Mucosa of descending colon (tissue), 3 donors: Measurements from ENCODE around the gene ELN. TPM values are rescaled to one million over a fixed set of nuclear protein-coding genes. Genes with fewer than 3 reads are reported as not detected.

ENCODE experiments used
- ATAC-seq: fragments of 200-7000 bp; cut with Tn5 transposase; one replicate; pipeline ENCODE4 v1.9.1; 2020; ENCODE audit warnings: mild to moderate bottlenecking, moderate library complexity
- DNase-seq, 3 donors: peaks; one replicate each; pipeline ENCODE4 v3.0.0-alpha.2; 2020
- H3K36me3 ChIP-seq: fragments of 200-600 bp; one replicate; pipeline ENCODE4 v1.8.0; 2021; ENCODE audit warnings: low read depth, mild to moderate bottlenecking
- H3K4me1 ChIP-seq: fragments of 200-600 bp; one replicate; pipeline ENCODE4 v1.8.0; 2021; ENCODE audit warnings: low read depth, mild to moderate bottlenecking
- H3K4me3 ChIP-seq: fragments of 200-600 bp; one replicate; pipeline ENCODE4 v1.8.0; 2021; ENCODE audit warnings: mild to moderate bottlenecking
- H3K9me3 ChIP-seq: fragments of 200-600 bp; one replicate; pipeline ENCODE4 v1.8.0; 2021; ENCODE audit warnings: mild to moderate bottlenecking
- intact Hi-C, 2 donors: fragments of 100-400 bp; cut with DNase I in 1 of 2; cut with micrococcal nuclease in 1 of 2; formaldehyde crosslinking; loops; one replicate each; pipeline versions ENCODE4 v1.11.0 to v1.11.1; 2022; cut with DNase I, micrococcal nuclease
- total RNA-seq, 3 donors: library from RNA; stranded (reverse); fragmentation: NEBNext Ultra II Directional in 2 of 3; extraction: Animal tissue kit (Norgen Biotek cat#: 25700) in 2 of 3; gene quantifications; one replicate each; pipeline versions ENCODE4 v1.2.1 to v1.2.4, GENCODE V29; 2021 to 2023
- TF ChIP-seq, protein P1 (sequence below): fragments of 200-600 bp; IDR thresholded peaks from one replicate; pipeline ENCODE4 v1.8.0; 2022; ENCODE audit warnings: antibody characterized with exemption, mild to moderate bottlenecking
- donor health status: DM: no; HTN: no; CAD: no; lungs with moderate emphysema.
- donor health status: DM: no; HTN: no; CAD: no.
- donor health status: DM: no; HTN: yes; CAD: no.

The ELN gene
- total RNA-seq, 3 donors from 2014 or later: 5.0 to 43.4 (median 20.5) TPM

- Histone ChIP-seq H3K36me3 (no peaks in the 10 kb centered on the region), H3K9me3 (no peaks in the 10 kb centered on the region), H3K4me3 (no peak overlapping the region), H3K4me1 (no peaks in the 10 kb centered on the region)
- peak; percentile 11 for ATAC-seq
- TF ChIP-seq, protein P1, sequence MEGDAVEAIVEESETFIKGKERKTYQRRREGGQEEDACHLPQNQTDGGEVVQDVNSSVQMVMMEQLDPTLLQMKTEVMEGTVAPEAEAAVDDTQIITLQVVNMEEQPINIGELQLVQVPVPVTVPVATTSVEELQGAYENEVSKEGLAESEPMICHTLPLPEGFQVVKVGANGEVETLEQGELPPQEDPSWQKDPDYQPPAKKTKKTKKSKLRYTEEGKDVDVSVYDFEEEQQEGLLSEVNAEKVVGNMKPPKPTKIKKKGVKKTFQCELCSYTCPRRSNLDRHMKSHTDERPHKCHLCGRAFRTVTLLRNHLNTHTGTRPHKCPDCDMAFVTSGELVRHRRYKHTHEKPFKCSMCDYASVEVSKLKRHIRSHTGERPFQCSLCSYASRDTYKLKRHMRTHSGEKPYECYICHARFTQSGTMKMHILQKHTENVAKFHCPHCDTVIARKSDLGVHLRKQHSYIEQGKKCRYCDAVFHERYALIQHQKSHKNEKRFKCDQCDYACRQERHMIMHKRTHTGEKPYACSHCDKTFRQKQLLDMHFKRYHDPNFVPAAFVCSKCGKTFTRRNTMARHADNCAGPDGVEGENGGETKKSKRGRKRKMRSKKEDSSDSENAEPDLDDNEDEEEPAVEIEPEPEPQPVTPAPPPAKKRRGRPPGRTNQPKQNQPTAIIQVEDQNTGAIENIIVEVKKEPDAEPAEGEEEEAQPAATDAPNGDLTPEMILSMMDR: no peak
- intact Hi-C loops: no loop called here
- DNase-seq: no peak
Observed at GRCh38 chr7:74013539-74014272, 14.3 kb upstream of the ELN start.

DNA sequence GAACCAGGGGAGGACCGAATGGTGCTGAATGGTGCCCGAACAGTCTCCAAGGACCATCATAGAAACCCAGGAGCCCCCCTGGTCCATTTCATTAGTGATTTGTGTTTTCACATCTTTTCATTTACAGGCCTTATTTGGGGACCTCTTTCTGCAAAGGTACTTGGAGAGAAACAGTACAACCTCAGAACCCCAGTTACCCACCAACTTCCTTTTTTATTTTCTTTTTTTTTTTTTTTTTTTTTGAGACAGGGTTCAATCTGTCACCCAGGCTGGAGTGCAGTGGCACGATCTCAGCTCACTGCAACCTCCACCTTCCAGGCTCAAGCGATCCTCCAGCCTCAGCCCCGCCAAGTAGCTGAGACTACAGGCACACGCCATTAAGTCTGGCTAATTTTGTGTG is 13.0 kb upstream of the ELN start:
- no peak for DNase-seq
- no peak for ATAC-seq
- no peak overlapping the region for H3K4me3 ChIP-seq
- intact Hi-C loops: no loop called here
- H3K4me1 ChIP-seq: no peaks in the 10 kb centered on the region
- no peaks in the 10 kb centered on the region for H3K9me3 ChIP-seq
- no peaks in the 10 kb centered on the region for H3K36me3 ChIP-seq
- TF ChIP-seq, protein P1: no peak

DNA sequence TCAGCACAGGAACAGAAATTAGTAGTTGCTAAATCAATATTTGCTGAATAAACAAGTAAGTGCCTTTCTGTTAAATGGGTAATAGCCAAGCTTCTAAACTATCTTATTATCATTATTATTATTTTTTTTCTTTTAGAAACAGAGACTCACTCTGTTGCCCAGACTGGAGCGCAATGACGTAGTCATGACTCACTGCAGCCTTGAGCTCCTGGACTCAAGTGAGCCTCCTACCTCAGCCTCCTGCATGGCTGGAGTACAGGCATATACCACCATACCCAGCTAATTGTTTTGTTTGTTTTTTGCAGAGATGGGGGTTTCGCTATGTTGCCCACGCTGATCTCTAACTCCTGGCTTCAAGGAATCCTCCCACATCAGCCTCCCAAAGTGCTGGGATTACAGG is 12.3 kb upstream of the ELN start:
- intact Hi-C loops: no loop called here
- H3K36me3 ChIP-seq: no peaks in the 10 kb centered on the region
- ATAC-seq: no peak
- no peak for DNase-seq
- H3K4me1 ChIP-seq: no peaks in the 10 kb centered on the region
- TF ChIP-seq, protein P1: no peak
- H3K4me3 ChIP-seq: no peak overlapping the region
- H3K9me3 ChIP-seq: no peaks in the 10 kb centered on the region

DNA sequence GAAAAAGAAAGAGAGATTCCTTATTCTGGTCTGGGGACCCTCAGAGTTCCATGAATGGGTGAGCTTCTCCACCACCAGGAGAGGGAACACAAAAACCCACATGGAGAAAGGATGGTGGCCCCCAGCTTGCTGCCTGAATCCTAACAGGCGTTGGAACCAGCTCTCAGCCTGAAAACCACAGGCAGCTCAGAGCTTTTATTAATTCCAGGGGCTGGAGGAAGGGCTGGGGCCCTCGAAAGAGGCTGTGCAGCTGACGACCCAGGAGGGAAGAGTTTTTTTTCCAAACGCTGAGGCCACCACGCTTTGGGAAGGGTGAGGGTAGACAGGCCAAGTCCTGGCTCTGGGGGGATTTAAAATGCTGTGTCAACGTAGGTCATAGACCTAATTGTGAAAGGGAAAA is 10.8 kb upstream of the ELN start:
- Histone ChIP-seq H3K9me3 (no peaks in the 10 kb centered on the region), H3K36me3 (no peaks in the 10 kb centered on the region), H3K4me3 (no peak overlapping the region), H3K4me1 (no peaks in the 10 kb centered on the region)
- intact Hi-C loops: no loop called here
- TF ChIP-seq, protein P1: no peak
- DNase-seq (no peak), ATAC-seq (no peak)

- DNase-seq: no peak
- intact Hi-C loops: no loop called here
- Histone ChIP-seq H3K4me3 (no peak overlapping the region), H3K9me3 (no peaks in the 10 kb centered on the region), H3K4me1 (no peaks in the 10 kb centered on the region), H3K36me3 (no peaks in the 10 kb centered on the region)
- TF ChIP-seq, protein P1: no peak
- no peak for ATAC-seq
Observed at GRCh38 chr7:74018246-74018895, 9.6 kb upstream of the ELN start.
